Medulla oblongata (tissue), 1 donor: Measurements from ENCODE around the gene MEIS2.

ENCODE experiments used
- DNase-seq: peaks from one replicate; pipeline ENCODE4 v3.0.0-alpha.2; 2015; ENCODE audit errors: extremely low spot score

MEIS2 gene

GRCh38 chr15:36936613-36937012 is 163.7 kb downstream of the MEIS2 start:
- DNase-seq = no peak

GRCh38 chr15:36933255-36933990 is 166.9 kb downstream of the MEIS2 start:
- no peak for DNase-seq

- DNase-seq = no peak
Measured at GRCh38 chr15:36932070-36932469, 168.3 kb downstream of the MEIS2 start.

GRCh38 chr15:36931434-36931833 is 168.9 kb downstream of the MEIS2 start:
- no peak for DNase-seq

GRCh38 chr15:36926427-36926825 is 173.9 kb downstream of the MEIS2 start:
- DNase-seq = no peak

- no peak for DNase-seq
Measured at GRCh38 chr15:36925653-36926426, 174.5 kb downstream of the MEIS2 start.

- no peak for DNase-seq
Measured at GRCh38 chr15:36925049-36925448, 175.3 kb downstream of the MEIS2 start.

GRCh38 chr15:36924034-36924433 is 176.3 kb downstream of the MEIS2 start:
- DNase-seq = no peak

- DNase-seq = no peak
Measured at GRCh38 chr15:36921484-36922091, 178.8 kb downstream of the MEIS2 start.

- DNase-seq = no peak
Measured at GRCh38 chr15:36917411-36918267, 182.7 kb downstream of the MEIS2 start.

GRCh38 chr15:36914960-36915808 is 185.2 kb downstream of the MEIS2 start:
- no peak for DNase-seq

GRCh38 chr15:36914466-36914865 is 185.9 kb downstream of the MEIS2 start:
- no peak for DNase-seq

GRCh38 chr15:36912311-36912712 is 188.0 kb downstream of the MEIS2 start:
- no peak for DNase-seq

- DNase-seq = no peak
Measured at GRCh38 chr15:36911322-36911944, 188.9 kb downstream of the MEIS2 start.

- no peak for DNase-seq
Measured at GRCh38 chr15:36908991-36909390, 191.4 kb downstream of the MEIS2 start.

GRCh38 chr15:36907295-36907694 is 193.1 kb downstream of the MEIS2 start:
- no peak for DNase-seq

GRCh38 chr15:36905908-36906307 is 194.4 kb downstream of the MEIS2 start:
- DNase-seq = no peak

- no peak for DNase-seq
Measured at GRCh38 chr15:36904715-36905114, 195.6 kb downstream of the MEIS2 start.

GRCh38 chr15:36903922-36904556 is 196.3 kb downstream of the MEIS2 start:
- DNase-seq = no peak

- no peak for DNase-seq
Measured at GRCh38 chr15:36903195-36903594, 197.2 kb downstream of the MEIS2 start.
